Gastrocnemius medialis (tissue), 4 donors: ENCODE results near the gene ALG12. TPM values are rescaled to one million over a fixed set of nuclear protein-coding genes. Genes with fewer than 3 reads are reported as not detected.

ENCODE experiments used
- ATAC-seq, 2 donors: fragments of 150-250 bp; one replicate each; pipeline ENCODE4 v1.9.1; 2016
- DNase-seq, 2 donors: peaks; one replicate each; pipeline ENCODE4 v3.0.0-alpha.2; 2019
- H3K27ac ChIP-seq, 4 donors: fragments of 200-600 bp; sonication (generic); 1 replicate in 1 of 4; 2 replicates in 3 of 4; pipeline ENCODE4 v1.5.1; 2016 to 2018; ENCODE audit warnings: mild to moderate bottlenecking in 2 of 4, moderate library complexity in 1 of 4
- H3K27me3 ChIP-seq, 3 donors: fragments of 200-600 bp; sonication (generic) in 2 of 3; 1 replicate in 1 of 3; 2 replicates in 2 of 3; pipeline versions ENCODE4 v1.5.1 to v1.6.0; 2016 to 2019; ENCODE audit warnings: mild to moderate bottlenecking in 1 of 3, moderate library complexity in 1 of 3
- H3K36me3 ChIP-seq, 2 donors: fragments of 200-600 bp; sonication (generic) in 1 of 2; one replicate each; pipeline ENCODE4 v1.5.1; 2017 to 2018
- H3K4me1 ChIP-seq, 2 donors: fragments of 200-600 bp; sonication (generic) in 1 of 2; one replicate each; pipeline ENCODE4 v1.5.1; 2016 to 2017; ENCODE audit warnings: mild to moderate bottlenecking in 2 of 2
- H3K4me3 ChIP-seq, 4 donors: fragments of 200-600 bp; sonication (generic) in 3 of 4; 1 replicate in 1 of 4; 2 replicates in 3 of 4; pipeline ENCODE4 v1.5.1; 2016 to 2019; ENCODE audit warnings: mild to moderate bottlenecking in 2 of 4
- H3K9me3 ChIP-seq, 3 donors: fragments of 200-600 bp; sonication (generic) in 2 of 3; 1 replicate in 1 of 3; 2 replicates in 2 of 3; pipeline ENCODE4 v1.5.1; 2016 to 2019
- POLR2A ChIP-seq, 2 donors: fragments of 450-650 bp; IDR thresholded peaks; one replicate each; pipeline ENCODE4 v1.6.1; 2017; ENCODE audit warnings: antibody characterized with exemption in 2 of 2, mild to moderate bottlenecking in 2 of 2, moderate library complexity in 2 of 2
- in situ Hi-C, 4 donors: fragments of 200-750 bp; cut with MboI; loops; one replicate each; pipeline versions ENCODE4 v1.15.0 to v1.8.0; 2017; ENCODE audit warnings: low sequenced_read_pairs in 4 of 4
- intact Hi-C: fragments of 100-400 bp; cut with DNase I; formaldehyde crosslinking; loops from one replicate; pipeline ENCODE4 v1.15.1; 2023; ENCODE audit warnings: low total_unique reads
- total RNA-seq, 4 donors: library from RNA; depleted of rRNA; stranded (reverse); fragments of >200 nt; gene quantifications; one replicate each; pipeline versions ENCODE4 v1.1.0 to v1.2.3, GENCODE V29; 2016
- TF ChIP-seq, protein P1 (sequence below), 5 experiments: fragments of 450-650 bp in 3 of 5; fragments of 200-600 bp in 2 of 5; sonication (generic) in 2 of 5; IDR thresholded peaks in 4 of 5; conservative IDR thresholded peaks in 1 of 5; 1 replicate in 4 of 5; 2 replicates in 1 of 5; pipeline ENCODE4 v1.5.1; 2016 to 2019; ENCODE audit warnings: antibody characterized with exemption in 5 of 5, mild to moderate bottlenecking in 3 of 5, moderate library complexity in 3 of 5

ALG12 gene
- total RNA-seq, 4 donors from 2014 or later: 6.4 to 9.6 (median 8.2) TPM

DNA sequence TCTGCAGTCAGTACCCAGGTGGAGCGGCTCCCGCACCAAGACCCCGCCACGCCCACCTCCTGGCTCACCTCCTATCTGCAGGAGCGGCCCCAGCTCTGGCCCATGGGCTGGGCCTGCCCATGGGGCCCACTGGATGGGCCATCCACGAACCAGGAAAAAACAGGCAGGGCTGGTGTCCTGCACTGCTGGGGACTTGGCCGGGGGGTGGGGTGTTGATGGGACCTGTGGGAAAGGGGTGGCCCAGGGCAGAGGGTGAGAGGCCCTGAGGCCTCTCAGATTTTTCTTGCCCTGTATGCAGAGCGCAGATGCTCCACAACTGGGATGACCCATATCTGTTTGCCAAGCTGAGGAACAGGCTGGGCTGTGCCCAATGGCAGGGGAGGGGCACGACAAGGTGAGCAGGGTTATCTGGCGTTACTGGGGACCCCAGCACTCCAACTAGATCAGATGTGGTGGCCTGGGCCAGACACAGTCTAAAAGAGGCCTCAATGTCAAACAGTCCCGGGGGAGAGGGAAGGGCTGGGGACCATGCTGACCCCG, 39.7 kb upstream of the ALG12 start:
- peak in 1 of 2 donors; percentile 14 for DNase-seq

DNA sequence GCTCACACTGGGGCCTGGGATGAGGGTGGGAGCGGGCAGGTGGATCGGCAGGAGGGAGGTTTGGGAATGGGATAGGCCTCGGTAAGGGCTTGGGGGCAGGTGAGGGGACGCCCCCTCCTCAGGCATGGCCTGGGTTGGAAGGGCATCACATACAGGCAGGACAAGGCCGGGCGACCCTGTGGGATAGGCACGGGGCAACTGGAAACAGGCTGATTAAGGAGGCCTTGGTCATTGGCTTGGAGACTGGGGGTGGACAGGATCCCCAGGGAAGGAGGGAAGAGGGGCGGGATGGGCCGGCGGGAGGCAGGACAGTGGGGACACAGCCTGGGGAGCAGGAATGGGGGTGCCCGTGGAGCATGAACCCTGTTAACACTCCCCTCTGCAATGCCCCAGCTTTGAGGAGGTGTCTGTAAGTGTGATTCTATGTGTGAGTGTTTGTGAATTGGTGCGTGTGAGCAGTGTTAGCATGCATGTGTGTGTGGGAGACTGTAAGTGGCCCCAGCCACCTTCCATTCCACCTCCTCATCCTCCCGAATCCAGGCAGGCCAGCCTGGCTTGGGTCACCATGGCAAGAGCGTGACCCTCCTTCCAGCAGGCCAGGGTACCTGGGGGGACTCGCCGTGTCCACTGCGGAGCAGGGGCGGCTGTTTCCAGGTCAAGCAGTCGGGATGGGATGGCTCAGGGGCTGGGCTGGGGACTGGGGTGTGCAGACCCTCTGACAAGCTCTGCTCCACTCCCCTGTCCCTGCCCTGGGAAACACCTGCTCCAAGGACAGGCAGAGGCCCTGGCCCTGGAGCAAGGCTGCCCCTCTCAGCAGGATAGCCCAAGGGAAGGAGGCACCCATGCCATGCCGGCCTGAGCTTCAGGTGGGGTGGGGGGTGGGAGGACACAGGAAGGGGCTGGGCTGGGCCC, 38.9 kb upstream of the ALG12 start:
- in situ Hi-C loops (no loop called here), intact Hi-C loops (no loop called here)
- no peak for ATAC-seq
- H3K4me1 ChIP-seq: peaks cover 40 to 42% of the 10 kb centered on the region in 2 donors
- DNase-seq: peak in 1 of 2 donors; percentile 12
- no peak overlapping the region for H3K4me3 ChIP-seq
- peaks cover 0 to 4% of the 10 kb centered on the region in 2 donors for H3K36me3 ChIP-seq
- no peaks in the 10 kb centered on the region for H3K9me3 ChIP-seq
- TF ChIP-seq POLR2A (IDR thresholded peaks at IDR 0.05): no peak
- TF ChIP-seq, protein P1, sequence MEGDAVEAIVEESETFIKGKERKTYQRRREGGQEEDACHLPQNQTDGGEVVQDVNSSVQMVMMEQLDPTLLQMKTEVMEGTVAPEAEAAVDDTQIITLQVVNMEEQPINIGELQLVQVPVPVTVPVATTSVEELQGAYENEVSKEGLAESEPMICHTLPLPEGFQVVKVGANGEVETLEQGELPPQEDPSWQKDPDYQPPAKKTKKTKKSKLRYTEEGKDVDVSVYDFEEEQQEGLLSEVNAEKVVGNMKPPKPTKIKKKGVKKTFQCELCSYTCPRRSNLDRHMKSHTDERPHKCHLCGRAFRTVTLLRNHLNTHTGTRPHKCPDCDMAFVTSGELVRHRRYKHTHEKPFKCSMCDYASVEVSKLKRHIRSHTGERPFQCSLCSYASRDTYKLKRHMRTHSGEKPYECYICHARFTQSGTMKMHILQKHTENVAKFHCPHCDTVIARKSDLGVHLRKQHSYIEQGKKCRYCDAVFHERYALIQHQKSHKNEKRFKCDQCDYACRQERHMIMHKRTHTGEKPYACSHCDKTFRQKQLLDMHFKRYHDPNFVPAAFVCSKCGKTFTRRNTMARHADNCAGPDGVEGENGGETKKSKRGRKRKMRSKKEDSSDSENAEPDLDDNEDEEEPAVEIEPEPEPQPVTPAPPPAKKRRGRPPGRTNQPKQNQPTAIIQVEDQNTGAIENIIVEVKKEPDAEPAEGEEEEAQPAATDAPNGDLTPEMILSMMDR (IDR thresholded peaks at IDR 0.05 in 4 of 5, conservative IDR thresholded peaks at IDR 0.05 in 1 of 5): no peak
- H3K27me3 ChIP-seq: no peaks in the 10 kb centered on the region
- H3K27ac ChIP-seq: peak overlapping the region; percentile 22 to 93 (median 92)

More for the DNA sequence above, 39.7 kb upstream of the ALG12 start:
- H3K4me3 ChIP-seq: no peak overlapping the region
- no peaks in the 10 kb centered on the region for H3K9me3 ChIP-seq
- H3K27me3 ChIP-seq: no peaks in the 10 kb centered on the region
- peaks cover 0 to 9% of the 10 kb centered on the region in 2 donors for H3K36me3 ChIP-seq
- H3K4me1 ChIP-seq: peaks cover 40 to 42% of the 10 kb centered on the region in 2 donors
- ATAC-seq: no peak
- intact Hi-C loops (no loop called here), in situ Hi-C loops (no loop called here)
- no peak for TF ChIP-seq POLR2A (IDR thresholded peaks at IDR 0.05)
- TF ChIP-seq, protein P1 (IDR thresholded peaks at IDR 0.05 in 4 of 5, conservative IDR thresholded peaks at IDR 0.05 in 1 of 5): no peak
- peak overlapping the region in 2 of 4 donors; percentile 90 to 99 for H3K27ac ChIP-seq

DNA sequence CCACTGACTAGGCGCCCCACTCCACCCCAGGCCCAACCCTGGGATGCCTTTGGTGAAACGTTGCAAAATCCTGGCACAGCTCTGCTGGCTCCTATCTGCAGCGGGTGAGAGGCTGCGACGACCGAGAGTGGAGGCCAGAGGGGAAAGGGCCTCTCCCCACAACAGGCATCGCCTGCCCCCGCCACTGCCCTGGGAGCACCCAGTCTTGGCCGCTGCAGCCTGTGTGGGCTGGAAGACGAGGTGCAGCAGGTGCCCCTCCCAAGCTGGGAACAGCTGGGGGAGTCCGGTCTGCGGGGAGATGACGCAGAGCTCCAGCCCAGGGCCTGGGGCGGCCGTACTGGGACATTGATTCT, 38.2 kb upstream of the ALG12 start:
- DNase-seq (peak in 1 of 2 donors; percentile 38), ATAC-seq (no peak)
- H3K27ac ChIP-seq: peak overlapping the region; percentile 90 to 98 (median 93)
- in situ Hi-C loops: no loop called here
- intact Hi-C loops: no loop called here
- peaks cover 40 to 42% of the 10 kb centered on the region in 2 donors for H3K4me1 ChIP-seq
- no peaks in the 10 kb centered on the region for H3K9me3 ChIP-seq
- H3K36me3 ChIP-seq: no peaks in the 10 kb centered on the region
- H3K4me3 ChIP-seq: no peak overlapping the region
- no peaks in the 10 kb centered on the region for H3K27me3 ChIP-seq
- no peak for TF ChIP-seq POLR2A (IDR thresholded peaks at IDR 0.05)
- TF ChIP-seq, protein P1 (IDR thresholded peaks at IDR 0.05 in 4 of 5, conservative IDR thresholded peaks at IDR 0.05 in 1 of 5): no peak

DNA sequence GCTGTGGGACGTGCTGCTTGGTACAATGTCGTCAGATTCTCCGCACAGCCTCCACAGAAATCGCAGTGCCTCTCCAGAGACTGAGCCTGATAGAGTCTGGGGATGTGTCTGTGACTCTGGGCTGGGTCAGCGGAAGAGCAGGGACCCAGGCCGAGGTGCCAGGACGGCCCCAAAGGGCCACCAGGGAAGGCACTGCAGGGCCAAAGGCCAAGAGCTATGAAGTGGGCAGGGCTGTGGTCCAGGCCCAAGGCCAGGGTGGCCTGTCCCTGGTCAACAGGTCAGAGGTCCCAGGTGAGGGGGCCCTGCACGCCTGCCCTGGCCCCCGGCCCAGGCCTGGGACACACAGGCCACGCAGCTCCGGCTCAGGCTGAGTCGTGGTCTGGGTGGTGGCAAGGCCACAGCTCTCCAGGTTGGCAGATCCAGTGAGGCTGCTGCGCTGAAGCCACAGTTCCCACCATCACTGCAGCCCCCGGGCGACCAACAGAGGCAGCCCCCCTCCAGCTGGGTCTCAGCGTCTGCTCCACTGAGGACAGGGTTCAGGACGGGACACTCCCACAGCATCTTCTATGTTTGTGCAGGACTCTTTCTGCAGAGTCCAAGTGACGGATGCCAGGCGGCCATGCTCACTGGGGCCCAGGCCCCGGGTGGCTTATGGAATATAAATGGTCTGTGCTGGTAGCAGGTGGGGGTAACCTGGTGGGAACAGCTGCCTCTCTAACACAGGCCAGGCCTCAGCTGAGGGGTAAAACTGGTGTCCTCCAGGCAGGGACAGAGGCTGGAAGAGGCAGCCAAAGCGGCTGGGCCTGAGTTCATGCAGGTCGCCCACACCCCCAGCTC, 37.6 kb upstream of the ALG12 start:
- H3K27me3 ChIP-seq: no peaks in the 10 kb centered on the region
- no peak for TF ChIP-seq POLR2A (IDR thresholded peaks at IDR 0.05)
- TF ChIP-seq, protein P1 (IDR thresholded peaks at IDR 0.05 in 4 of 5, conservative IDR thresholded peaks at IDR 0.05 in 1 of 5): no peak
- H3K4me3 ChIP-seq: no peak overlapping the region
- no peak for ATAC-seq
- in situ Hi-C loops: no loop called here
- intact Hi-C loops: no loop called here
- no peaks in the 10 kb centered on the region for H3K9me3 ChIP-seq
- no peaks in the 10 kb centered on the region for H3K36me3 ChIP-seq
- peak overlapping the region; percentile 90 to 98 (median 93) for H3K27ac ChIP-seq
- peaks cover 40 to 42% of the 10 kb centered on the region in 2 donors for H3K4me1 ChIP-seq
- DNase-seq: peak in 1 of 2 donors; percentile 15
